ENCODE results near the gene OR10A6.

Gene OR10A6

GRCh38 chr11:7909585-7910285 lies 21.3 kb downstream of the OR10A6 start:
- no peak for DNase-seq

DNA sequence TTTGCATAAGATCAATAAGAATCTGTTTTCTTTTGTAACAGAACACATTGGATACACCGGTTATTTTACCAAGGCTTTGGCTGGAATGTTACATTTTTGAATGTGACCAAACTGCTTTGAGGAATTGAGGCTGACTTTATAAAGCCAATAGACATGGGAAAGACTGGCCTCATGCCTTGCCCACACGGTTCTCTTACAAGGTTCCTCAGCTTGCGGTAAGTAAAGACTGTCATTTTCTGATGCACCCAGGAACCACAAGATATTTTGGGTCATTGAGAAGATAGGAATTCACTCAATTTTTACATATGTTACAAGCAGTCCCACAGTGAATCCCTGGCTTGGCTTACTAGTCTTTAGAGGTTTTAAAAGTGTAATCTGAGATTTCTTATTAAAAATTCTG lies 23.9 kb downstream of the OR10A6 start:
- DNase-seq = no peak

DNA sequence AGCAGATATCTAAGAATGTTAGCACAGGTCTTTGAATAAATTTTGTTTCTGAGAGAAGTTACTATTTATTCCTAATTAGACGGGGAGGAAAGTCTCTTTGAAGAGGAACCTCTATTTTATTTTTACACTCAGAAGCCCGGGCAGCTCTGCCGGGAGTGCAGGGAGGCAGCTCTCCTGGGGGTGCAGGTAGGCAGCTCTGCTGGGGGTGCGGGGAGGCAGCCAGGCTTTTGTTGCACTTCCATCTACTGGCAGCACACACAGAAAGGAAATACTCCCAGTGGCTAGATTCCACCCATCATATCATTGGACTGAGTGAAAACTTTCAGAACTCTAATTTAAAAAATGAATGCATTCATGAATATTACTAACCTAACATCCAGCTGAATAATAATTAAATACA lies 24.6 kb downstream of the OR10A6 start:
- no peak for DNase-seq

DNA sequence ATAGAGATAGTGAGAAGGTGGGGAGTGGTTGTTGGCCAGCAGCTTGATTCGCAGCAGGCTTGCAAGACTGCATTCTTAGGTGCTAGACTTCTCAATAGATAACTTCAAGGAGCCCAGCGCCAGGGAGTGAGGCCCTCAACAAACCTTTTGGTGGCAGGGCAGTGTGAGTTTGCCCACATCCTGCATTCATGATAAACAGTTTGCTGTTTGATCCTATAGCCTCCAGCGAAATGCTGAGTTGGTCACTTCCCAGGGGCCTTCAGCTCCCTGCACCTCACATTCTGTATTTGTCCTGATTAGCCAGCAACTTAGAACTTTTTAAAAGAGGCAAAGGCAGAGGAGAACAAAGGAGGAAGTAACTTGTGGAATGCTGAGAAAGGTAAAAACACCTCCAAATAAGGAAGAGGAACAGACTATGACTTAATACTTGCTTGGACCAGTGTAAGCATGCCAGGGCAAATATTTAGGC lies 25.1 kb downstream of the OR10A6 start:
- no peak for DNase-seq

DNA sequence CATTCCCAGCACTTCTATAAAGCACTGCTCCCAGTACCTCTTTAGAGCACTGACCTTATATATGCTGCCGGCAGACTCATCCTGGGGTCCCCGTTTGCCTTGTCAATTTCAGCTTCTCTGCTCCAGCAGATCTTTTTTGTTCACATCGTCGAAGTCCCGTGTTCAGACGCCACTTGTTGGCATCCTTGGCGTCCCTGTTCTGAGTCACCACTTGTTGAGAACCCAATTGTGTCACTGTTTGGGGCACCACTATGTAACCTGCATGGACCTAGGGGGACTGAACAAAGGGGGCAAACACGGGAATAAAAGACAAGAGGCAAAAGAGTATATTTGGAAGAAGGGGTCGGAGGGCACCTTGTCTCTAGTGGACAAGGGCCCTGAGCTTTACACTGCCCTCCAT lies 25.5 kb downstream of the OR10A6 start:
- no peak for DNase-seq

- DNase-seq = no peak
These were observed 26.2 kb downstream of the OR10A6 start for GRCh38 chr11:7904917-7905316.

- no peak for DNase-seq
These were observed 27.1 kb downstream of the OR10A6 start for GRCh38 chr11:7903940-7904339.

DNA sequence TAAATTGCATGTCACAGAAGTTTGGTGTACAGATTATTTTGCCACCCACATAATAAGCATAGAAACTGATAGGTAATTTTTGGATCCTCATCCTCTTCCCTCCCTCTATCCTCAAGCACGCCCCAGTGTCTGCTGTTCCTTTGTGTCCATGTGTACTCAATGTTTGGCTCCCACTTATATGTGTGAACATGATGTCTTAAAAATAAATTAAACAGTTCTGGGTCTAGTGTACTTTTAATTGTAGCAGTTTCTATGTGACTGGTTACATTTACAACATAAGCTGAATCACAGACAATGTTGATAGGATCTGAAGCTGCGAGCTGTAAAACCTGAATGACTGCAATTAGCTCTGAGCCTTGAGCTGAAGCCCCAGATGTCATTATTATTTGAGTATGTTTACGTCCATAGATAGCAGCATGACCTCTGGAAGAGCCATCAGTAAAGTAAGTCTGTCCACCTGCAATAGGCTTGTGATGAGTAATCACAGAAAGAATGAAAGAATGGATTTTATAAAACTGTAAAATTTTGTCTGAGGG lies 29.7 kb downstream of the OR10A6 start:
- no peak for DNase-seq

- no peak for DNase-seq
These were observed 30.4 kb downstream of the OR10A6 start for GRCh38 chr11:7900686-7901085.

DNA sequence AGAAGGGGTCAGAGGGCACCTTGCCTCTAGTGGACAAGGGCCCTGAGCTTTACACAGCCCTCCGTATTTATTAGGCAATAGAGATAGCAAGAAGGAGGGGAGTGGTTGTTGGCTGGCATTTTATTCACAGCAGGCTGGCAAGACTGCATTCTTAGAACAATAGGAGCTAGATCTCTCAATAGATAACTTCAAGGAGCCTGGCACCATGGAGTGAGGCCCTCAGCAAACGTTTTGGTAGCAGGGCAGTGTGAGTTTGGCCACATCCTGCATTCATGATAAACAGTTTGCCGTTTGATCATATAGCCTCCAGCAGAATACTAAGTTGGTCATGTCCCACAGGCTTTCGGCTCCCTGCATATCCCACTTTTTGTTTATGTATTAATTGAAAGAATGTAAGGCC lies 31.6 kb downstream of the OR10A6 start:
- DNase-seq = no peak

DNA sequence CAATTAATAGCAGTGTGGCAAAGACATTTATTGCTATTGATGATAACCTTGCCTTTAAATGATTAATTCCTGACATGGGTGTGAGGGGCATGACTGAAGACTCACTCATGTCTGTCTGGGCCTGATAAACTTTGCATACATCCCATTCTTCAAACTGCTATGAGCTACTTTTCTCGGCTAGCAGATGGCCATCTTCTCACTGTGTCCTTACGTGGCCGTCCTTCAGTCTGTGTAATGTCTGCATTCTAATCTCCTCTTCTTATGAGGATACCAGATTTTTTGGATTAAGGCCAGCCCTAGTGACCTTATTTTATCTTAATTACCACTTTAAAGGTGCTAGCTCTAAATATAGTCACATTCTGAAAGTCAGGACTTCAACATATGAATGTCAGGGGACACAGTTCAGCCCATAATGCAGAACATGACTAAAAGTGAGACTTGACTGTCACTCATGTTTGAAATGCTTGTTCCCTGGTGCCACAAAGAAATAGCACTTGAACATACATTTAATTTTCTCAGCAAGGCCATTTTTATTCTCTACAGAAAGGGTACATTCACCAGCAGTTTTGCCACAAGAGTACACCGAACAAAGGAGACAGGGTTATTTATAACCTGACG lies 32.3 kb downstream of the OR10A6 start:
- DNase-seq = no peak

GRCh38 chr11:7896009-7896785 lies 34.9 kb downstream of the OR10A6 start:
- no peak for DNase-seq

GRCh38 chr11:7894251-7894650 lies 36.8 kb downstream of the OR10A6 start:
- no peak for DNase-seq

- DNase-seq = no peak
These were observed 37.3 kb downstream of the OR10A6 start for GRCh38 chr11:7893796-7894195.

DNA sequence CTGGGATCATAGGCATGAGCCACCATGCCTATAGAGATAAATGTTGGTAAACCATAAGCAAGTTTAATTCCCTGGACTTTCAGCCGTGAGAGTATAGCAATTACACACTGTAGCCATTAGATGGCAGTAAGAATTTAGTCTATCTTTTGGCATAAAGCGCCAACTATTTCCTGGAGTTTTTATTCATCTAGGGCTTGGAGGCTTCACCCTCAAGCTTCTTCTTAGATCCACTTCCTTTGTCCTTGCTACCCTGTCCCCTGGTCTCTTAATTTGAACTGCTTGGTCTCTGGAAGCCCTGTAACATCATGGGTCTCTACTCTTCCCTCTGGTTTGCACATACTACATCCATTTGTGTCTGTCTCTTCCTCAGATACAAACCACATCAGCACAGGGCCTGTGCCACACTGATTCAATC lies 38.2 kb downstream of the OR10A6 start:
- DNase-seq = peak in 1 of 2 donors; percentile 9

GRCh38 chr11:7892059-7892699 lies 38.9 kb downstream of the OR10A6 start:
- no peak for DNase-seq

DNA sequence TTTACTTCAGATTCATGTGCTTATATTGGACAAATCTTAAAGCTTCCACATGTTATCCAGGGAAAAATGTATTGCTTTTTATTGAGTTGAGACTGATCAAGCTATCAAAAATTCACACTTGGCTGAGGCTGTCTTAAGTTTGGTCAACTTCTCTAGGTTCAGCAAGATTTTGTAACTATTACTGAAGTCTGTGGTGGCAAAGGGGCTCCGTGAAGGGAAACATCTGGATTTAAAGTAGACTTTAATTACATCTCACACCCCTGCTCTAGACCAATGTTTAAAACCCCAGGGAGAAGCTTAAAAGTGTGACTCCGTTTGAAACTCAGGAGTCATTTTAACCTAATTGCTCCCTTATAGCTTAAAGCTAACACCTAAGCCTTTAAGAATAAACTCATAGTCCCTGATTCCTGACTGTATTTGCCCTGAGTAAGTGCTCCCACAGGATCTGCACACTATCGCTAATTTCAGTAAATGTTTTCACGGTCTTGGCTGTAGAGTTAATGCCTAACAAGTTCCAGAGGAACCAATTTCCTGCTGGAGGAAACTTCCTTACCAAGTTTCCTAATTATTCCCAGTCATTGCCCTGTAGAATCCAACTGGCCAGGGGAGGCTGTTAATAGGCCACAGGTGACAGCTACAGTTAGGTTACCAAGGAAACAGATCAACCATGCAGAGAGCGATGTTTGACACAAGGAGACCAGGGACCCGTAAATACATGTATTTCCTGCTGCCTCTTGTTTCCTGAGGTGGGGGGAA lies 40.5 kb downstream of the OR10A6 start:
- DNase-seq = no peak

GRCh38 chr11:7889985-7890384 lies 41.1 kb downstream of the OR10A6 start:
- DNase-seq = no peak

- DNase-seq = no peak
These were observed 48.2 kb downstream of the OR10A6 start for GRCh38 chr11:7882860-7883259.
